Measurements from ENCODE around the gene TMCC2.

TMCC2 gene

GRCh38 chr1:205239078-205239477 is 11.3 kb downstream of the TMCC2 start:
- DNase-seq (ENCODE audit: low spot score): no peak
- TF ChIP-seq, protein P1, sequence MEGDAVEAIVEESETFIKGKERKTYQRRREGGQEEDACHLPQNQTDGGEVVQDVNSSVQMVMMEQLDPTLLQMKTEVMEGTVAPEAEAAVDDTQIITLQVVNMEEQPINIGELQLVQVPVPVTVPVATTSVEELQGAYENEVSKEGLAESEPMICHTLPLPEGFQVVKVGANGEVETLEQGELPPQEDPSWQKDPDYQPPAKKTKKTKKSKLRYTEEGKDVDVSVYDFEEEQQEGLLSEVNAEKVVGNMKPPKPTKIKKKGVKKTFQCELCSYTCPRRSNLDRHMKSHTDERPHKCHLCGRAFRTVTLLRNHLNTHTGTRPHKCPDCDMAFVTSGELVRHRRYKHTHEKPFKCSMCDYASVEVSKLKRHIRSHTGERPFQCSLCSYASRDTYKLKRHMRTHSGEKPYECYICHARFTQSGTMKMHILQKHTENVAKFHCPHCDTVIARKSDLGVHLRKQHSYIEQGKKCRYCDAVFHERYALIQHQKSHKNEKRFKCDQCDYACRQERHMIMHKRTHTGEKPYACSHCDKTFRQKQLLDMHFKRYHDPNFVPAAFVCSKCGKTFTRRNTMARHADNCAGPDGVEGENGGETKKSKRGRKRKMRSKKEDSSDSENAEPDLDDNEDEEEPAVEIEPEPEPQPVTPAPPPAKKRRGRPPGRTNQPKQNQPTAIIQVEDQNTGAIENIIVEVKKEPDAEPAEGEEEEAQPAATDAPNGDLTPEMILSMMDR (IDR thresholded peaks at IDR 0.05): no peak
- Histone ChIP-seq H3K4me3 (no peak overlapping the region), H3K27ac (peak overlapping the region; percentile 13 to 37)

GRCh38 chr1:205240118-205240517 is 12.4 kb downstream of the TMCC2 start:
- Histone ChIP-seq H3K27ac (peak overlapping the region in 1 of 2 donors; percentile 60), H3K4me3 (no peak overlapping the region)
- TF ChIP-seq, protein P1 (IDR thresholded peaks at IDR 0.05): no peak
- DNase-seq (ENCODE audit: low spot score): no peak

GRCh38 chr1:205240569-205240968 is 12.8 kb downstream of the TMCC2 start:
- Histone ChIP-seq H3K4me3 (no peak overlapping the region), H3K27ac (peak overlapping the region in 1 of 2 donors; percentile 60)
- TF ChIP-seq, protein P1 (IDR thresholded peaks at IDR 0.05): no peak
- DNase-seq (ENCODE audit: low spot score): no peak

DNA sequence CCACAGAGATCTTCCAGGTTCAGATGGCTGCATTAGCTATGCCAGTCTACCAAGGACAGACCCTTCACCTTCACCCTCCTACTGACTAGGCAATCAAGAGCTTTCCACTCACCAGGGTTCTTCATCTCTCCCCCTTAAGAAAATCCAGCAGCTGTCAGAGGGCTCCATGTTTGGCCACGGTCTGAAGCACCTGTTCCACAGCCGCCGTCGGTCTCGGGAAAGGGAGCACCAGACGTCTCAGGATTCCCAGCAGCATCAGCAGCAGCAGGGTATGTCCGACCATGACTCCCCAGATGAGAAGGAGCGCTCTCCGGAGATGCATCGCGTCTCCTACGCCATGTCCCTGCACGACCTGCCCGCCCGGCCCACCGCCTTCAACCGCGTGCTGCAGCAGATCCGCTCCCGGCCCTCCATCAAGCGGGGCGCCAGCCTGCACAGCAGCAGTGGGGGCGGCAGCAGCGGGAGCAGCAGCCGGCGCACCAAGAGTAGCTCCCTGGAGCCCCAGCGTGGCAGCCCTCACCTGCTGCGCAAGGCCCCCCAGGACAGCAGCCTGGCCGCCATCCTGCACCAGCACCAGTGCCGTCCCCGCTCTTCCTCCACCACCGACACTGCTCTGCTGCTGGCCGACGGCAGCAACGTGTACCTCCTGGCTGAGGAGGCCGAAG is 13.8 kb downstream of the TMCC2 start:
- peak; percentile 41 for DNase-seq (ENCODE audit: low spot score)
- TF ChIP-seq, protein P1 (IDR thresholded peaks at IDR 0.05): no peak
- Histone ChIP-seq H3K4me3 (no peak overlapping the region), H3K27ac (no peak overlapping the region)

DNA sequence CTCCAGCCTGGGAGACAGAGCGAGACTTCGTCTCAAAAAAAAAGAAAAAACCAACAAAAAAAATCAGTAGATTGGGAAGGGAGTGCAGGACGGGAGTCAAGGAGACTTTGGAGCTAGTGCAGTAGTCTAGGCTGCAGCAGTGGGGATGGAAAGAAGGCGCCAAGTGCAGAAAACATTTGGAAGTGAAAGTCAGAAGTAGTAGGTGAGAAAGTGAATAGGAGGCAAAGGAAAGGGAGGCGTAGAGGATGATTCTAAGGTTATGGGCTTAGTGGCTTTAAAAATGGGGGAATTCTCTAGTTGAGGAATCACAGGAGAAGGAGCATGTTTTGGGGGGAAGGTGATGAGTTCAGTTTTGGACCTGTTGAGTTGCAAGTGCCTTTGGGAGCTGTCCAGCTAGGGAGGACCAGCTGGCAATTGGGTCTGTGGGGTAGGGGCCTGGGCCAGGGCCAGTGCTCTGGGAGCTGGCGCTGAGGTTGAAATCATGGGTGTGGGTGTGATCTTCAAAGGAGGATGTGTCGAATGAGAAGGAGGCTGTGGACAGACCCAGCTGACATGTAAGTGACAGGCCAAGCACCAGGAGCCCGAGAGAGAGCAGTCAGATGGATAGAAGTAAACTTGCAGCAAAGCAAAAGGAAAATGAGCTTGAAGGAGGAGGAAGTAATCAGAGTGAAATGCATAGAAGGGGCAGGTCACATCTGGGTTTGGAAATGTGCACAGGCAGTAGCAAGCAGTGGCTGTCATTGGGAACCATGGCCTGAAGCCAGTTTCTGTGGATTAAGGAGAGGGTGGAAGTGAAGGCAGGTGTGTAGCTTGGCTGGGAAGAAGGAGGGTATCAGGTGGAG is 15.8 kb downstream of the TMCC2 start:
- Histone ChIP-seq H3K27ac (no peak overlapping the region), H3K4me3 (no peak overlapping the region)
- TF ChIP-seq, protein P1 (IDR thresholded peaks at IDR 0.05): no peak
- DNase-seq (ENCODE audit: low spot score): no peak

- Histone ChIP-seq H3K4me3 (no peak overlapping the region), H3K27ac (no peak overlapping the region)
- TF ChIP-seq, protein P1 (IDR thresholded peaks at IDR 0.05): no peak
- no peak for DNase-seq (ENCODE audit: low spot score)
Observed at GRCh38 chr1:205244384-205244783, 16.6 kb downstream of the TMCC2 start.
